Loucy (cell line): Measurements from ENCODE around the gene GXYLT2.

ENCODE experiments used
- H2AFZ ChIP-seq: fragments of 200-600 bp; sonication (generic); 2 replicates; pipeline ENCODE4 v1.6.0; 2016; ENCODE audit warnings: antibody characterized with exemption, mild to moderate bottlenecking, low read length, moderate library complexity
- H3F3A ChIP-seq: fragments of 200-600 bp; 2 replicates; pipeline ENCODE4 v1.6.0; 2016; ENCODE audit warnings: antibody characterized with exemption, low read depth, mild to moderate bottlenecking
- H3K27me3 ChIP-seq: fragments of 200-600 bp; sonication (generic); 2 replicates; pipeline ENCODE4 v1.6.1; 2014; ENCODE audit warnings: low read length, mild to moderate bottlenecking; ENCODE audit not compliant: insufficient read depth, poor library complexity, severe bottlenecking
- H3K36me3 ChIP-seq: fragments of 200-600 bp; sonication (generic); 2 replicates; pipeline ENCODE4 v1.6.1; 2016; ENCODE audit warnings: low read length; ENCODE audit not compliant: insufficient read depth
- H3K4me1 ChIP-seq: fragments of 200-600 bp; sonication (generic); 2 replicates; pipeline ENCODE4 v1.5.1; 2014; ENCODE audit warnings: low read length, mild to moderate bottlenecking; ENCODE audit not compliant: insufficient read depth, poor library complexity, severe bottlenecking
- H3K4me2 ChIP-seq: fragments of 200-600 bp; sonication (generic); 2 replicates; pipeline ENCODE4 v1.6.0; 2014; ENCODE audit warnings: antibody characterized with exemption, low read length, low read depth, mild to moderate bottlenecking; ENCODE audit not compliant: poor library complexity, severe bottlenecking
- H3K4me3 ChIP-seq: fragments of 200-600 bp; sonication (generic); 2 replicates; pipeline ENCODE4 v1.5.1; 2014; ENCODE audit warnings: low read length, mild to moderate bottlenecking, mixed read lengths; ENCODE audit not compliant: poor library complexity, severe bottlenecking
- H3K79me2 ChIP-seq: fragments of 200-600 bp; sonication (generic); 2 replicates; pipeline ENCODE4 v1.6.1; 2014; ENCODE audit warnings: low read length; ENCODE audit not compliant: insufficient read depth
- H3K9ac ChIP-seq: fragments of 200-600 bp; sonication (generic); 2 replicates; pipeline ENCODE4 v1.6.0; 2014; ENCODE audit warnings: mild to moderate bottlenecking, low read depth, low read length, moderate library complexity; ENCODE audit not compliant: poor library complexity, severe bottlenecking
- H3K9me2 ChIP-seq: fragments of 200-600 bp; sonication (generic); replicated peaks from 2 replicates; pipeline ENCODE4 v1.6.1; 2016; ENCODE audit warnings: low read depth, low read length, mixed read lengths
- H3K9me3 ChIP-seq: fragments of 200-600 bp; sonication (generic); 2 replicates; pipeline ENCODE4 v1.6.1; 2014; ENCODE audit warnings: mild to moderate bottlenecking, antibody characterized with exemption, low read length, low read depth; ENCODE audit not compliant: insufficient read depth
- H4K20me1 ChIP-seq: fragments of 200-600 bp; sonication (generic); 2 replicates; pipeline ENCODE4 v1.6.0; 2014; ENCODE audit warnings: antibody characterized with exemption, low read length, mild to moderate bottlenecking; ENCODE audit not compliant: insufficient read depth, poor library complexity, severe bottlenecking
- CTCF ChIP-seq: fragments of 200-600 bp; sonication (generic); conservative IDR thresholded peaks from 2 replicates; pipeline ENCODE4 v1.5.1; 2014; ENCODE audit warnings: mild to moderate bottlenecking, antibody characterized with exemption, low read length
- EZH2phosphoT487 ChIP-seq: fragments of 200-600 bp; IDR thresholded peaks from 2 replicates; pipeline ENCODE4 v1.6.1; 2018; ENCODE audit warnings: antibody characterized with exemption, mild to moderate bottlenecking, moderate library complexity, borderline replicate concordance

Gene GXYLT2

DNA sequence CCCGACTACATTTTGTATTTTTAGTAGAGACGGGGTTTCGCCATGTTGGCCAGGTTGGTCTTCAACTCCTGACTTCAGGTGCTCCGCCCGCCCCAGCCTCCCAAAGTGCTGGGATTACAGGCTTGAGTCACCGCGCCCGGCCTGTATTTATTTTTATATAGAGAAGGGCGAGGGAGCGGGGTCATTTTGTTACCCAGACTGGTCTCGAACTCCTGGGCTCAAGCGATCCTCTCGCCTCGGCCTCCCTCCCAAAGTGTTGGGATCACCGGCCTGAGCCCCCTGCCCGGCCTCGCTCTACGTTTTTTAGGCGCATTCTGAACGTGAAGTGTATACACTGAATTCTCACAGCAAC, 108.3 kb downstream of the GXYLT2 start:
- Histone ChIP-seq H3K9ac (peak overlapping the region; percentile 86), H3K27me3 (no peaks in the 10 kb centered on the region), H3K36me3 (peaks cover 4% of the 10 kb centered on the region; the same call in 1 of the 2 replicates), H3K9me3 (no peaks in the 10 kb centered on the region), H3K4me3 (peak overlapping the region; percentile 93), H3K4me1 (peaks cover 25% of the 10 kb centered on the region), H3F3A (0 out of 2 replicates have a peak, but pooled peaks cover 2% of the 10 kb centered on the region), H4K20me1 (peaks cover 42% of the 10 kb centered on the region), H3K4me2 (peak overlapping the region; percentile 66), H3K79me2 (peaks cover 42% of the 10 kb centered on the region), H2AFZ (peak overlapping the region; percentile 85), H3K9me2 (no peaks in the 10 kb centered on the region)
- TF ChIP-seq EZH2phosphoT487 = no peak
- TF ChIP-seq CTCF = no peak

GRCh38 chr3:72996473-72997333, 108.9 kb downstream of the GXYLT2 start, which contains the start of gene PPP4R2:
TSS of gene PPP4R2 (plus strand) at chr3:72996811. CDS start at chr3:72997038, 227 bp downstream.
- H3K9me2 ChIP-seq = no peaks in the 10 kb centered on the region
- peaks cover 49% of the 10 kb centered on the region for H4K20me1 ChIP-seq
- H3F3A ChIP-seq = 0 out of 2 replicates have a peak, but pooled peaks cover 2% of the 10 kb centered on the region
- peaks cover 27% of the 10 kb centered on the region for H3K4me1 ChIP-seq
- no peaks in the 10 kb centered on the region for H3K9me3 ChIP-seq
- H3K4me3 ChIP-seq = peak within 1 kb of the TSS; percentile 93
- H3K79me2 ChIP-seq = peaks cover 48% of the 10 kb centered on the region
- no peak for TF ChIP-seq CTCF
- no peak for TF ChIP-seq EZH2phosphoT487
- no peaks in the 10 kb centered on the region for H3K27me3 ChIP-seq
- H3K9ac ChIP-seq = peak within 1 kb of the TSS; percentile 86
- peaks cover 10% of the 10 kb centered on the region for H3K36me3 ChIP-seq
- peak within 1 kb of the TSS; percentile 100 for H3K4me2 ChIP-seq
- peak within 1 kb of the TSS; percentile 85 for H2AFZ ChIP-seq

- Histone ChIP-seq H3K4me2 (peak overlapping the region; percentile 100), H3K27me3 (no peaks in the 10 kb centered on the region), H2AFZ (peak overlapping the region; percentile 70), H3K36me3 (peaks cover 14% of the 10 kb centered on the region), H3K79me2 (peaks cover 56% of the 10 kb centered on the region), H4K20me1 (peaks cover 56% of the 10 kb centered on the region), H3K9me2 (no peaks in the 10 kb centered on the region), H3K9ac (peak overlapping the region; percentile 86), H3F3A (0 out of 2 replicates have a peak, but pooled peaks cover 2% of the 10 kb centered on the region), H3K4me3 (peak overlapping the region; percentile 93), H3K9me3 (no peaks in the 10 kb centered on the region), H3K4me1 (peaks cover 30% of the 10 kb centered on the region)
- TF ChIP-seq EZH2phosphoT487 (no peak), CTCF (peak; percentile 70)
Measured at GRCh38 chr3:72997421-72997961, 109.6 kb downstream of the GXYLT2 start.
